CD4-positive, alpha-beta T cell treated with Interleukin-17A for 1 hour (primary cell): ENCODE measurements around the gene IGF2R.
A peak's percentile ranks its signal among the peaks of the same experiment; 100 is the strongest.
"Not testable (repeated sequence)": the region's sequence is repeated elsewhere in the genome, so short reads cannot be mapped to it uniquely, and the experiment has no call there.

Source experiments
- DNase-seq: peaks from one replicate; pipeline ENCODE4 v3.0.0-alpha.2; 2020

IGF2R gene

GRCh38 chr6:159952289-159953005 lies 16.4 kb upstream of the IGF2R start:
- no peak for DNase-seq

- DNase-seq: no peak
Measured at GRCh38 chr6:159953091-159953601, 15.7 kb upstream of the IGF2R start.

- DNase-seq: no peak
Measured at GRCh38 chr6:159955945-159956361, 12.9 kb upstream of the IGF2R start.

GRCh38 chr6:159957071-159957673 lies 11.7 kb upstream of the IGF2R start:
- no peak for DNase-seq

- peak; percentile 21 for DNase-seq
Measured at GRCh38 chr6:159959165-159959975, 9.5 kb upstream of the IGF2R start.

GRCh38 chr6:159959976-159960384 lies 8.9 kb upstream of the IGF2R start:
- no peak for DNase-seq

- DNase-seq: no peak
Measured at GRCh38 chr6:159960485-159960884, 8.4 kb upstream of the IGF2R start.

- DNase-seq: no peak
Measured at GRCh38 chr6:159961528-159961927, 7.4 kb upstream of the IGF2R start.

- no peak for DNase-seq
Measured at GRCh38 chr6:159963111-159963510, 5.8 kb upstream of the IGF2R start.

- no peak for DNase-seq
Measured at GRCh38 chr6:159964046-159964445, 4.8 kb upstream of the IGF2R start.

GRCh38 chr6:159966339-159966738 lies 2.5 kb upstream of the IGF2R start:
- DNase-seq: no peak

- no peak for DNase-seq
Measured at GRCh38 chr6:159966981-159967380, 1.9 kb upstream of the IGF2R start.

- DNase-seq: not testable (repeated sequence)
Measured at GRCh38 chr6:159967621-159968020, 1.3 kb upstream of the IGF2R start.

- peak; percentile 16 for DNase-seq
Measured at GRCh38 chr6:159969204-159969912, 476 bp downstream of the IGF2R start.

GRCh38 chr6:159969921-159970320 lies 1.0 kb downstream of the IGF2R start:
- DNase-seq: peak; percentile 51

GRCh38 chr6:159970659-159971063 lies 1.8 kb downstream of the IGF2R start:
- no peak for DNase-seq

GRCh38 chr6:159971341-159972178 lies 2.7 kb downstream of the IGF2R start:
- no peak for DNase-seq

GRCh38 chr6:159972506-159973268 lies 3.8 kb downstream of the IGF2R start:
- no peak for DNase-seq

GRCh38 chr6:159973406-159973805 lies 4.5 kb downstream of the IGF2R start:
- DNase-seq: no peak

- DNase-seq: no peak
Measured at GRCh38 chr6:159973951-159974350, 5.1 kb downstream of the IGF2R start.

GRCh38 chr6:159974932-159975331 lies 6.0 kb downstream of the IGF2R start:
- DNase-seq: no peak
